Measurements from ENCODE around the gene SPTSSA.

GRCh38 chr14:34425095-34425851 lies 36.8 kb downstream of the SPTSSA start:
- TF ChIP-seq POLR2AphosphoS5 (IDR thresholded peaks at IDR 0.05; ENCODE audit: low read depth, low read length) (no peak), POLR2A (IDR thresholded peaks at IDR 0.05; ENCODE audit: low read depth, low read length) (no peak)
